Muscle layer of colon (tissue), 2 donors: ENCODE measurements around the gene DOCK11.

Source experiments
- H3K27ac ChIP-seq: one replicate; pipeline ENCODE4 v1.7.0; 2013; ENCODE audit warnings: low read depth, mild to moderate bottlenecking, low read length, moderate library complexity
- H3K27me3 ChIP-seq, 2 donors: one replicate each; pipeline ENCODE4 v1.7.0; 2013; ENCODE audit warnings: low read length in 2 of 2, mild to moderate bottlenecking in 2 of 2; ENCODE audit not compliant: insufficient read depth in 2 of 2, control insufficient read depth in 1 of 2
- H3K36me3 ChIP-seq: one replicate; pipeline ENCODE4 v1.7.0; 2013; ENCODE audit warnings: mild to moderate bottlenecking, low read length; ENCODE audit not compliant: insufficient read depth
- H3K4me1 ChIP-seq: one replicate; pipeline ENCODE4 v1.7.0; 2013; ENCODE audit warnings: mild to moderate bottlenecking, low read length; ENCODE audit not compliant: insufficient read depth
- H3K4me3 ChIP-seq, 2 donors: one replicate each; pipeline ENCODE4 v1.7.0; 2013; ENCODE audit warnings: low read length in 2 of 2, low read depth in 1 of 2, mild to moderate bottlenecking in 1 of 2, moderate library complexity in 1 of 2
- H3K9ac ChIP-seq: one replicate; pipeline ENCODE4 v1.7.0; 2013; ENCODE audit warnings: low read length
- H3K9me3 ChIP-seq: one replicate; pipeline ENCODE4 v1.7.0; 2013; ENCODE audit warnings: mild to moderate bottlenecking, low read length
- donor health status: abdominal sarcoma.
- donor health status: Adenocarcinoma of cecum.

Gene DOCK11

GRCh38 chrX:118614150-118614549 lies 118.5 kb downstream of the DOCK11 start:
- Histone ChIP-seq H3K4me1 (no peaks in the 10 kb centered on the region), H3K36me3 (peaks cover 13% of the 10 kb centered on the region), H3K9ac (no peak overlapping the region), H3K9me3 (no peaks in the 10 kb centered on the region), H3K27me3 (no peaks in the 10 kb centered on the region), H3K4me3 (no peak overlapping the region), H3K27ac (no peak overlapping the region)

DNA sequence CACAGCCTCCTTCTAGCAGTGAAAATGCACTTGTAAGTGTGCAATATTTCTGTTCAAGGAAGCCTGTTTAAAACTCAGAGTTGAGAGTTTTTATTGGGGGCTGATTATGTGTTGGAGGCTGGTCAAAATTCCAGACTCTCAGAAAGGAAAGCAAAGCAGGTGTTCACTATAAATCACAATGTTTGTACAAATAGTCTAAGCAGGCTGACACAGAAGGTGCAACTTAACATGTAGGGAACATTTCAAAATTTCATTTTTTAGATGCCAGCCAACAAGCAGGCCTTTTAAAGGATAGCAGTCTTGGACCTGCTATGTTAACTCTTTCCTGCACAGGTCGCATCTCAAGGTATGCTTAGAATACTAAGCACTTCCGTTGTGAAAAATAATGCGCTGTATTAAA lies 119.5 kb downstream of the DOCK11 start:
- no peak overlapping the region for H3K4me3 ChIP-seq
- no peak overlapping the region for H3K9ac ChIP-seq
- H3K9me3 ChIP-seq = no peaks in the 10 kb centered on the region
- H3K36me3 ChIP-seq = peaks cover 11% of the 10 kb centered on the region
- no peaks in the 10 kb centered on the region for H3K27me3 ChIP-seq
- no peak overlapping the region for H3K27ac ChIP-seq
- H3K4me1 ChIP-seq = no peaks in the 10 kb centered on the region

DNA sequence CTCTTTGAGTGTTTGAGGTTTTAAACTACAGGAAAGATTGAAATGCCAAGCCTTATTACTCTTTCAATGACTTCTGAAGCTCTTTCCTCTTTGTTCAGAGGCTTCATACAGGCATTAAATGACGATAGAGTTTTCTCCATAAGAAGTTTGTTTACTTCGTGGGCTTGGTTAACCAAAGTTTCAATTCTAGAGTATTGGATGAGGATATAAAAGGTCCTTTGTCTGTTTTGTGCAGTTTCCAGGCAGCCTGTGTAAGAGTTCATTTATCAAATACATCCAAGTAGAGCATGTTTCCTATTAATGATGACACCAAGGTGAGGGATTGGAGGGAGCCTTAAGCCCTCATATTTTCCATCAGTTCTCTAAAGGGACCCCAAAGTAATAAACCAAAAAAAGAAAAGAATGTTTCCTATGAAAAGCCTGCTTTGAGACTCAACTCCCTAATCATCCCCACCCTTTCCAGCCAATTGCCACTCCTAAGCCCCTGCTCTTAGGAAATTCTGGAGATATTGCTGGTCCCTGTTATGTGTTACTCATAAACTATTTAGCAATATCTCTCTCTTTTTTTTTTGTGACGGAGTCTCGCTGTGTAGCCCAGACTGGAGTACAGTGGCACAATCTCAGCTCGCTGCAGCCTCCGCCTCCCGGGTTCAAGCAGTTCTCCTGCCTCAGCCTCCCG lies 125.6 kb downstream of the DOCK11 start:
- no peaks in the 10 kb centered on the region for H3K36me3 ChIP-seq
- H3K9ac ChIP-seq = no peak overlapping the region

GRCh38 chrX:118623062-118623461 lies 127.4 kb downstream of the DOCK11 start:
- no peak overlapping the region for H3K27ac ChIP-seq
- H3K9me3 ChIP-seq = no peaks in the 10 kb centered on the region
- no peaks in the 10 kb centered on the region for H3K4me1 ChIP-seq
- H3K9ac ChIP-seq = no peak overlapping the region
- no peak overlapping the region for H3K4me3 ChIP-seq
- H3K36me3 ChIP-seq = no peaks in the 10 kb centered on the region
- H3K27me3 ChIP-seq = no peaks in the 10 kb centered on the region

More for the DNA sequence above, 125.6 kb downstream of the DOCK11 start:
- Histone ChIP-seq H3K27me3 (no peaks in the 10 kb centered on the region), H3K9me3 (no peaks in the 10 kb centered on the region), H3K27ac (no peak overlapping the region), H3K4me1 (no peaks in the 10 kb centered on the region), H3K4me3 (no peak overlapping the region)

GRCh38 chrX:118626346-118626745 lies 130.7 kb downstream of the DOCK11 start:
- no peak overlapping the region for H3K9ac ChIP-seq
- peaks cover 11% of the 10 kb centered on the region for H3K36me3 ChIP-seq
- no peaks in the 10 kb centered on the region for H3K27me3 ChIP-seq
- H3K4me1 ChIP-seq = no peaks in the 10 kb centered on the region
- H3K27ac ChIP-seq = no peak overlapping the region
- no peak overlapping the region for H3K4me3 ChIP-seq
- H3K9me3 ChIP-seq = no peaks in the 10 kb centered on the region

DNA sequence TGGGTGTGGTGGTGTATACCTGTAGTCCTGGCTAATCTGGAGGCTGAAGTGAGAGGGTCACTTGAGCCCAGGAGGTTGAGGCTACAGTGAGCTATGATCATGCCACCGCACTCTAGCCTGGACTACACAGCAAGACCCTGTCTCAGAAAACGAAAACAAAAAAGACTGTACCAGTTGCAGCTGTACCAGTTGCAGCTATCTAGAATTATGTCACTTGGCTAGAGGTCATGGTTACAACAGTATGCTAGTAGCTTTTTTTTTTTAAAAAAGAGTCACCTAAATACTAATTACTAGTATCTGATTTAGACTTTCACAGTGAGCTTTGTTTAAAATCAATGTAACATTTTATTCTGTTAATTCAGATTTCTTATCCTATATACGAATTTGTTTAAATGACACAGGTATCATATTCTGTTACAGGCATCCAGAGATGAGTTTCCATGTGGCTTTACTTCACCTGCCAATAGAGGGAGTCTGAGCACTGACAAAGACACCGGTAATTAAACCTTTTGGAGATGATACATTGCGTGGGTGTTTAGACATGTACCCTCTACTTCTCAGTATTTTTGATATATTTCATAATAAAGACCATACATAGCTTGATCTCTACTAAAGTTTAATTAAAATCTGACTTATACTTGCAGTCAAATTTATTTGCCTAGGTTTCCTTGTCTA lies 131.6 kb downstream of the DOCK11 start:
- Histone ChIP-seq H3K9ac (no peak overlapping the region), H3K9me3 (no peaks in the 10 kb centered on the region), H3K4me1 (no peaks in the 10 kb centered on the region), H3K4me3 (no peak overlapping the region), H3K27me3 (no peaks in the 10 kb centered on the region), H3K27ac (no peak overlapping the region), H3K36me3 (peaks cover 11% of the 10 kb centered on the region)

DNA sequence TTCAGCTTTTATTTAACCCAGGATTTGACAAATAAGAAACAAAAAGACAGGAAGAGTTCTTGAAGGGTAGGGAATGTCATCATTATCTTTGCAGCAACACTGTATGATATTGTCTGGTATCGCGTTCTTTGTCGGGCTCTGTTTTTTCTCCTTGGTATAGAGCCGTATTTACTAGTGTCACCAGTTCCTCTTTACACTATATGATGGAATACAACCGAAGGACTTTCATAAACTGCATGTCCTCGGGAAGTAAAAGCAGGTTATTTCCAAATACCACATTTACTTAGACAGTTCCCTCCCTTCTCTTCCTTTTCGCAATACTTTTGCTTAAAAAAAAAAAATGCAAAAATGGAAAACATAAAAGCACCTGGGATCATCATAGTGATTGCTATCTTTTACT lies 135.2 kb downstream of the DOCK11 start:
- Histone ChIP-seq H3K4me1 (no peaks in the 10 kb centered on the region), H3K27me3 (no peaks in the 10 kb centered on the region), H3K9me3 (no peaks in the 10 kb centered on the region), H3K9ac (no peak overlapping the region), H3K4me3 (no peak overlapping the region), H3K36me3 (peaks cover 11% of the 10 kb centered on the region), H3K27ac (no peak overlapping the region)

GRCh38 chrX:118631586-118631985 lies 136.0 kb downstream of the DOCK11 start:
- H3K27me3 ChIP-seq = no peaks in the 10 kb centered on the region
- no peak overlapping the region for H3K27ac ChIP-seq
- no peaks in the 10 kb centered on the region for H3K9me3 ChIP-seq
- H3K4me3 ChIP-seq = no peak overlapping the region
- H3K9ac ChIP-seq = no peak overlapping the region
- peaks cover 11% of the 10 kb centered on the region for H3K36me3 ChIP-seq
- H3K4me1 ChIP-seq = no peaks in the 10 kb centered on the region

DNA sequence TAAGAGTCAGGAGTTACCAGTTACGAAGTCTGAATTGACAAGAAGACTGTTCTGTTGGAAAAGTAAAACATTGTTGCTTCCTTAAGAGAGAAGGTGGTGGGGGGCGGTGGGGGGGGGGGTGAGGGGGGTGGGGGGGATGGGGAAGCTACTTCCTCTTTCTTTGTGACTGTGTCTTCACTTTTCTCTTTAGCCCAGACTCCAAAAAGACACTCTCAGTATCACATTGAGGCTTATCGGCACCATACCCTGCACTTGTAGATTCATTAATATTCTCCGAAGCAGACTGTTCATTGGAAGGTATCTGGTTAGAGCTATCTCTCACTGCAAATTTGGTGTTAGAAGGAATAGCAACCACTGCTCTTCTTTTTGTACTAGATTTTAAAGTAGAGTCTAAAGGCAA lies 137.2 kb downstream of the DOCK11 start:
- Histone ChIP-seq H3K4me3 (no peak overlapping the region), H3K4me1 (no peaks in the 10 kb centered on the region), H3K27me3 (no peaks in the 10 kb centered on the region), H3K9ac (no peak overlapping the region), H3K27ac (no peak overlapping the region), H3K9me3 (no peaks in the 10 kb centered on the region), H3K36me3 (peaks cover 11% of the 10 kb centered on the region)

GRCh38 chrX:118633530-118633929 lies 137.9 kb downstream of the DOCK11 start:
- H3K36me3 ChIP-seq = peaks cover 11% of the 10 kb centered on the region
- no peak overlapping the region for H3K9ac ChIP-seq
- H3K9me3 ChIP-seq = no peaks in the 10 kb centered on the region
- no peak overlapping the region for H3K27ac ChIP-seq
- no peak overlapping the region for H3K4me3 ChIP-seq
- H3K4me1 ChIP-seq = no peaks in the 10 kb centered on the region
- H3K27me3 ChIP-seq = no peaks in the 10 kb centered on the region

DNA sequence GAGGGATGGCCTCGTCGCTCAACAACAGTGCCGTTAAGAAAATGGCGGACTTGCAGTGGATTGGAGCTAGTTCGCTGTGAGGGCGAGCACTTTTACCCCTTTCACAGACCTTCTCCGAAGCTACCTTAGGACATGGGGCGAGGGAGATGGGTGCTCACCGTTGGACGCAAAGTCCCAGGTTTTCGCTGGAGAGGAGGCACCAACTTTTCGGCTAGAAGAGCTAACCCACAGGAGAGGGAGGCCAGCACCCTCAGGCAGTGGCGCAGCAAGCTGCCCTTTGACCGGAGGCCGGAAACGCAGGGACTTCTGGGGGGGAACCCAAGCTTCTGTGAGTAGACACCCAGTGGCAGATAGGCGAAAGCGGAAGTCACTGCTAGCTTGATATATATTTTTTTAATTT lies 138.7 kb downstream of the DOCK11 start:
- H3K36me3 ChIP-seq = peaks cover 11% of the 10 kb centered on the region
- H3K4me1 ChIP-seq = no peaks in the 10 kb centered on the region
- no peak overlapping the region for H3K4me3 ChIP-seq
- H3K9me3 ChIP-seq = no peaks in the 10 kb centered on the region
- H3K27me3 ChIP-seq = no peaks in the 10 kb centered on the region
- H3K9ac ChIP-seq = no peak overlapping the region
- no peak overlapping the region for H3K27ac ChIP-seq

GRCh38 chrX:118637997-118638396 lies 142.4 kb downstream of the DOCK11 start:
- no peaks in the 10 kb centered on the region for H3K27me3 ChIP-seq
- peaks cover 7% of the 10 kb centered on the region for H3K36me3 ChIP-seq
- H3K4me1 ChIP-seq = no peaks in the 10 kb centered on the region
- no peak overlapping the region for H3K9ac ChIP-seq
- H3K27ac ChIP-seq = no peak overlapping the region
- no peaks in the 10 kb centered on the region for H3K9me3 ChIP-seq
- no peak overlapping the region for H3K4me3 ChIP-seq
